HepG2 (cell line): ENCODE results near the gene RIMBP3C. TPM values are rescaled to one million over a fixed set of nuclear protein-coding genes. Genes with fewer than 3 reads are reported as not detected.

Experiments used
- CC2D1A ChIP-seq: sonication (generic); formaldehyde crosslinking; IDR thresholded peaks from 2 replicates; pipeline ENCODE4 v1.8.1; 2023; ENCODE audit warnings: mild to moderate bottlenecking, missing genetic modification reagents
- DMAP1 ChIP-seq: IDR thresholded peaks from 2 replicates; pipeline ENCODE4 v1.6.1; 2016
- DNMT3B ChIP-seq: conservative IDR thresholded peaks from 2 replicates; pipeline ENCODE4 v1.6.1; 2016; ENCODE audit warnings: missing biosample characterization, control low read depth
- FOXP1 ChIP-seq, 2 experiments: fragments of 450-650 bp in 1 of 2; IDR thresholded peaks; 2 replicates each; pipeline ENCODE4 v1.6.1; 2017 to 2018; ENCODE audit warnings: antibody characterized with exemption in 1 of 2
- HOXA5 ChIP-seq: sonication (generic); formaldehyde crosslinking; IDR thresholded peaks from 2 replicates; pipeline ENCODE4 v1.4.0; 2020; ENCODE audit warnings: missing genetic modification reagents
- KDM5B ChIP-seq: sonication (generic); formaldehyde crosslinking; IDR thresholded peaks from 2 replicates; pipeline ENCODE4 v1.4.0; 2020; ENCODE audit warnings: missing genetic modification reagents, mild to moderate bottlenecking, borderline replicate concordance
- NCOA5 ChIP-seq: sonication (generic); formaldehyde crosslinking; IDR thresholded peaks from 2 replicates; pipeline ENCODE4 v1.4.0; 2020; ENCODE audit warnings: missing genetic modification reagents
- RCOR2 ChIP-seq: IDR thresholded peaks from 2 replicates; pipeline ENCODE4 v1.6.1; 2016; ENCODE audit warnings: missing biosample characterization, missing genetic modification reagents
- SP5 ChIP-seq: IDR thresholded peaks from 2 replicates; pipeline ENCODE4 v1.6.1; 2016; ENCODE audit warnings: low read depth, borderline replicate concordance
- TAF1 ChIP-seq: sonication (generic); formaldehyde crosslinking; IDR thresholded peaks from 2 replicates; pipeline ENCODE4 v1.4.0; 2020; ENCODE audit warnings: missing genetic modification reagents
- TFDP2 ChIP-seq: sonication (generic); formaldehyde crosslinking; IDR thresholded peaks from 2 replicates; pipeline ENCODE4 v1.4.0; 2020; ENCODE audit warnings: missing genetic modification reagents
- ZEB1 ChIP-seq: IDR thresholded peaks from 2 replicates; pipeline ENCODE4 v1.6.1; 2012; ENCODE audit warnings: mild to moderate bottlenecking, low read depth, inconsistent platforms; ENCODE audit not compliant: insufficient replicate concordance
- ZMYM2 ChIP-seq: sonication (generic); formaldehyde crosslinking; IDR thresholded peaks from 2 replicates; pipeline ENCODE4 v1.8.0; 2022; ENCODE audit warnings: mild to moderate bottlenecking, missing genetic modification reagents
- ZNF160 ChIP-seq: sonication (generic); formaldehyde crosslinking; IDR thresholded peaks from 2 replicates; pipeline ENCODE4 v1.8.0; 2022; ENCODE audit warnings: mild to moderate bottlenecking, inconsistent platforms, missing genetic modification reagents
- ZNF343 ChIP-seq: sonication (generic); formaldehyde crosslinking; IDR thresholded peaks from 2 replicates; pipeline ENCODE4 v1.4.0; 2020; ENCODE audit warnings: mild to moderate bottlenecking, missing genetic modification reagents
- ZNF430 ChIP-seq: sonication (generic); formaldehyde crosslinking; IDR thresholded peaks from 2 replicates; pipeline ENCODE4 v1.9.0; 2021; ENCODE audit warnings: mild to moderate bottlenecking, missing genetic modification reagents
- ZNF737 ChIP-seq: sonication (generic); formaldehyde crosslinking; IDR thresholded peaks from 2 replicates; pipeline ENCODE4 v1.5.0; 2020; ENCODE audit warnings: missing genetic modification reagents, mild to moderate bottlenecking, borderline replicate concordance
- ZNF782 ChIP-seq: sonication (generic); formaldehyde crosslinking; IDR thresholded peaks from 2 replicates; pipeline ENCODE4 v1.4.0; 2020; ENCODE audit warnings: missing genetic modification reagents, mild to moderate bottlenecking, borderline replicate concordance
- ZNF788 ChIP-seq: sonication (generic); formaldehyde crosslinking; IDR thresholded peaks from 2 replicates; pipeline ENCODE4 v1.5.0; 2020; ENCODE audit warnings: mild to moderate bottlenecking, missing genetic modification reagents, borderline replicate concordance
- polyA plus RNA-seq, 8 experiments: library from polyadenylated mRNA; depleted of rRNA in 3 of 8; stranded (reverse) in 7 of 8; unstranded in 1 of 8; fragments of >200 nt; fragmentation: Illumina TruSeq in 4 of 8; extraction: Trizol in 4 of 8; gene quantifications; 2 replicates each; pipeline versions ENCODE4 v1.2.1 to v1.2.3, GENCODE V29; 2011 to 2016; ENCODE audit warnings: low read depth in 4 of 8, missing spikeins in 1 of 8, mixed read lengths in 1 of 8; ENCODE audit not compliant: insufficient read depth in 1 of 8
- total RNA-seq, 5 experiments: library from RNA; depleted of rRNA; stranded (reverse); fragments of >200 nt; fragmentation: Illumina TruSeq; extraction: Trizol; gene quantifications; 2 replicates each; pipeline ENCODE4 v1.2.3, GENCODE V29; 2016; ENCODE audit warnings: low read depth in 1 of 5
- TF ChIP-seq, protein P1 (sequence below): sonication (generic); formaldehyde crosslinking; IDR thresholded peaks from 2 replicates; pipeline ENCODE4 v1.5.1; 2020; ENCODE audit warnings: missing genetic modification reagents, mild to moderate bottlenecking, borderline replicate concordance
- TF ChIP-seq, protein P2 (sequence below): fragments of 450-650 bp; IDR thresholded peaks from 2 replicates; pipeline ENCODE4 v1.6.1; 2016

RIMBP3C gene
- total and polyA plus RNA-seq, 2 of the 13 experiments (the other 11 are each of a cell fraction or from before 2014, with no cell fraction given) = 0.15 TPM; not detected in 1

GRCh38 chr22:21567456-21568346 lies 16.4 kb upstream of the RIMBP3C start, which contains the start of gene UBE2L3 (continued):
- TF ChIP-seq, protein P1, sequence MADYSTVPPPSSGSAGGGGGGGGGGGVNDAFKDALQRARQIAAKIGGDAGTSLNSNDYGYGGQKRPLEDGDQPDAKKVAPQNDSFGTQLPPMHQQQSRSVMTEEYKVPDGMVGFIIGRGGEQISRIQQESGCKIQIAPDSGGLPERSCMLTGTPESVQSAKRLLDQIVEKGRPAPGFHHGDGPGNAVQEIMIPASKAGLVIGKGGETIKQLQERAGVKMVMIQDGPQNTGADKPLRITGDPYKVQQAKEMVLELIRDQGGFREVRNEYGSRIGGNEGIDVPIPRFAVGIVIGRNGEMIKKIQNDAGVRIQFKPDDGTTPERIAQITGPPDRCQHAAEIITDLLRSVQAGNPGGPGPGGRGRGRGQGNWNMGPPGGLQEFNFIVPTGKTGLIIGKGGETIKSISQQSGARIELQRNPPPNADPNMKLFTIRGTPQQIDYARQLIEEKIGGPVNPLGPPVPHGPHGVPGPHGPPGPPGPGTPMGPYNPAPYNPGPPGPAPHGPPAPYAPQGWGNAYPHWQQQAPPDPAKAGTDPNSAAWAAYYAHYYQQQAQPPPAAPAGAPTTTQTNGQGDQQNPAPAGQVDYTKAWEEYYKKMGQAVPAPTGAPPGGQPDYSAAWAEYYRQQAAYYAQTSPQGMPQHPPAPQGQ (CRISPR knock-in tag) = no peak
- no peak for TF ChIP-seq ZNF737
- TF ChIP-seq ZEB1 = no peak
- peak; percentile 65; the same call in 1 of the 2 replicates for TF ChIP-seq ZNF788 (CRISPR knock-in tag)
- TF ChIP-seq NCOA5 (CRISPR knock-in tag) = no peak
- peak; percentile 90 for TF ChIP-seq ZNF343 (CRISPR knock-in tag)
- TF ChIP-seq CC2D1A = no peak
- no peak for TF ChIP-seq FOXP1 (IDR thresholded peaks at IDR 0.05)
- 0 out of 2 replicates have a peak, but pooled peaks have one; percentile 24 for TF ChIP-seq FOXP1 (CRISPR knock-in tag; IDR thresholded peaks at IDR 0.05)
- peak; percentile 71; the same call in 1 of the 2 replicates for TF ChIP-seq RCOR2 (CRISPR knock-in tag)
- peak; percentile 94 for TF ChIP-seq SP5 (CRISPR knock-in tag)
- TF ChIP-seq HOXA5 (CRISPR knock-in tag) = peak; percentile 88
- peak; percentile 96; the same call in 1 of the 2 replicates for TF ChIP-seq ZNF430
- TF ChIP-seq KDM5B = peak; percentile 81; the same call in 1 of the 2 replicates
- TF ChIP-seq ZNF160 = 0 out of 2 replicates have a peak, but pooled peaks have one; percentile 46
- TF ChIP-seq ZNF782 (CRISPR knock-in tag) = peak; percentile 85
- TF ChIP-seq TFDP2 (CRISPR knock-in tag) = no peak
- peak; percentile 99 for TF ChIP-seq ZMYM2 (CRISPR knock-in tag)
- peak; percentile 83; the same call in 1 of the 2 replicates for TF ChIP-seq DMAP1 (CRISPR knock-in tag)
- TF ChIP-seq, protein P2, sequence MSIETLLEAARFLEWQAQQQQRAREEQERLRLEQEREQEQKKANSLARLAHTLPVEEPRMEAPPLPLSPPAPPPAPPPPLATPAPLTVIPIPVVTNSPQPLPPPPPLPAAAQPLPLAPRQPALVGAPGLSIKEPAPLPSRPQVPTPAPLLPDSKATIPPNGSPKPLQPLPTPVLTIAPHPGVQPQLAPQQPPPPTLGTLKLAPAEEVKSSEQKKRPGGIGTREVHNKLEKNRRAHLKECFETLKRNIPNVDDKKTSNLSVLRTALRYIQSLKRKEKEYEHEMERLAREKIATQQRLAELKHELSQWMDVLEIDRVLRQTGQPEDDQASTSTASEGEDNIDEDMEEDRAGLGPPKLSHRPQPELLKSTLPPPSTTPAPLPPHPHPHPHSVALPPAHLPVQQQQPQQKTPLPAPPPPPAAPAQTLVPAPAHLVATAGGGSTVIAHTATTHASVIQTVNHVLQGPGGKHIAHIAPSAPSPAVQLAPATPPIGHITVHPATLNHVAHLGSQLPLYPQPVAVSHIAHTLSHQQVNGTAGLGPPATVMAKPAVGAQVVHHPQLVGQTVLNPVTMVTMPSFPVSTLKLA = no peak
- TF ChIP-seq TAF1 (CRISPR knock-in tag) = peak; percentile 98
- no peak for TF ChIP-seq DNMT3B (CRISPR knock-in tag)
